HG03432 (cell line): ENCODE data around the gene MPP3.
"Not testable (repeated sequence)": the region's sequence is repeated elsewhere in the genome, so short reads cannot be mapped to it uniquely, and the experiment has no call there.

Experiments used
- ATAC-seq: cut with Tn5 transposase; IDR thresholded peaks from one replicate; pipeline ENCODE4 v1.9.1; 2021; ENCODE audit warnings: mild to moderate bottlenecking, moderate library complexity; ENCODE audit not compliant: unreplicated experiment

Gene MPP3

DNA sequence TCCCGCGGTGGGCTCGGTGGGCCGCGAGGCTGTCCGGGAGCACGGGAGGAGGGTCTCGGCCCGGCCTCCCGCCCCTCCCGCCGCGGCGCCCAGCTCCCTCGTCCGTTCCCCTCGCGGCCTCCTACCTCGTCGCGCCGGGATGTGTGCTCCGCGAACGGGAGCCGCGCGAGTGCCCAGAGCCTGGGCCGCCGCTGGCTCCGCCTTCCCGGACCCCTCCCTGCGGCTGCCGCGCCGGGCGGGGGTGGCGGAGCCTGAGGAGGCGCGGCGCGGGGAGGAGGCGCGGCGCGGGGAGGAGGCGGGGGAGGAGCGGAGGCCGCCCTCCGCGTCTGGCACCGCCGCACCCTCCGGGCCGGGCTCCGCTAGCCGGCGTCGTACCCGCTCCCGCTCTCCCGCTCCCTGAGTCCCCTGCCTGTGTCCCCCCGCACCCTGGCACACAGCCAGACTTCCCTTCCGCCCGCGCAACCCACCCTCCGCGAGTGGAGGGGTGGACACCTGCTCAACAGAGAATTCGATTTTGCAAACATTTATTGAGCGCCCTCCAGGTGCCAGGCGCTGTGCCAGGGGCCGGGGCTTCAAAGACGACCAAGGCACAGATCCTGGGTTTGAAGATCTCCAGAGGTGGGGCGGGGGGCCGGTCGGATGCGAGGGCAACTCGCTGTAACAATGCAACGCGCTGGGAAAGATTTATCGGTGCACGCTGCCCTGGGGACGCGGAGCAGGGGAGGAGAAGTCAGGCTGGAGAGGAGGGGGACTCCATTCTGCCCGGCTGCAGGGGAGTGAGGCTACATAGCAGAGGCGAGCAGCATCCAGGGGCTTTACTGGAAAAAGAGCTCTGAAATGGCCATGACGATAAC, at the start of gene MPP3:
TSS of gene MPP3 (minus strand) at position 171 of the 854 bp plus-strand sequence. CDS start 1,240 bp downstream, outside the sequence.
- ATAC-seq, result no peak

GRCh38 chr17:43881758-43882505, 49.0 kb upstream of the MPP3 start:
- ATAC-seq, result no peak

- ATAC-seq, result no peak
Measured at GRCh38 chr17:43881181-43881580, 48.2 kb upstream of the MPP3 start.

GRCh38 chr17:43880420-43880991, 47.6 kb upstream of the MPP3 start:
- no peak for ATAC-seq

GRCh38 chr17:43879723-43880419, 46.9 kb upstream of the MPP3 start:
- ATAC-seq, result no peak

- ATAC-seq, result no peak
Measured at GRCh38 chr17:43878260-43879175, 45.6 kb upstream of the MPP3 start.

GRCh38 chr17:43877451-43878155, 44.7 kb upstream of the MPP3 start:
- no peak for ATAC-seq

- no peak for ATAC-seq
Measured at GRCh38 chr17:43877031-43877430, 44.1 kb upstream of the MPP3 start.

GRCh38 chr17:43875476-43876147, 42.7 kb upstream of the MPP3 start:
- ATAC-seq, result no peak

DNA sequence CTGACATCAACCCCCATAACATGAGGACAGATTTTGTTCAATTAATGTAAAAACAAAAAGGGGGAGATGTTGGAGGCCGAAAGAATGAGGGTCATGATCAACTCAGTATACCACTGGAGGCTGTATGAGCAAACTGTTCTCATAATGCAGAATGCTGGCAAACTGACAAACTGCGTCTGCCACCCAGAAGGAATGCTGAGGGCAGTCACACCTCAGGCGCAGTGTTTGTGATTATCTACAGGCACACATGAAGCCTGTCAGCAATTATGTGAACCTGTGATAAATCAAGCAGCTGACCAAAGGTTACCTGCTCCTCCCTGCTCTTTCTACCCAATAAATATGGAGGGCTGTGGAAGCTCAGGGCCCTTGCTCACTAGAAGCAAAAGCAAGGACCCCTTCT, 41.3 kb upstream of the MPP3 start:
- no peak for ATAC-seq

GRCh38 chr17:43873815-43874214, 40.9 kb upstream of the MPP3 start:
- ATAC-seq, result no peak

DNA sequence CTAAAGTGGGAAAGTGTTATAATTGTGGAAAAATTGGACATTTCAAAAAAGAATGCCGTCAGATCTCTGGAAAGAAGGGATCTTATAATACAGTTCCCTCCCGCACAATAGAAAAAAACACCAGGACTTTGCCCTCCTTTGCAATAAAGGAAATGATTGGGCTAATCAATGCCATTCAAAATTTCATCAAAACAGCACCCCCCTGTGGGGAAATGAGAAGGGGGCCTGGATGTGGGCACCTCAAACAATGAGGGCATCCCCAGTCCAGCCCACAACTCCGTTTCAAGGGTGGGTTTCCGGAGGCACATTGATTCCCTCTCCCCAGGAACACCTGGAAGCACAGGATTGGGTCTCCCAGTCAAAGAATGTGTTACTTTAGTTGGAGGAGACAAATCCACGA, 40.1 kb upstream of the MPP3 start:
- ATAC-seq, result no peak

DNA sequence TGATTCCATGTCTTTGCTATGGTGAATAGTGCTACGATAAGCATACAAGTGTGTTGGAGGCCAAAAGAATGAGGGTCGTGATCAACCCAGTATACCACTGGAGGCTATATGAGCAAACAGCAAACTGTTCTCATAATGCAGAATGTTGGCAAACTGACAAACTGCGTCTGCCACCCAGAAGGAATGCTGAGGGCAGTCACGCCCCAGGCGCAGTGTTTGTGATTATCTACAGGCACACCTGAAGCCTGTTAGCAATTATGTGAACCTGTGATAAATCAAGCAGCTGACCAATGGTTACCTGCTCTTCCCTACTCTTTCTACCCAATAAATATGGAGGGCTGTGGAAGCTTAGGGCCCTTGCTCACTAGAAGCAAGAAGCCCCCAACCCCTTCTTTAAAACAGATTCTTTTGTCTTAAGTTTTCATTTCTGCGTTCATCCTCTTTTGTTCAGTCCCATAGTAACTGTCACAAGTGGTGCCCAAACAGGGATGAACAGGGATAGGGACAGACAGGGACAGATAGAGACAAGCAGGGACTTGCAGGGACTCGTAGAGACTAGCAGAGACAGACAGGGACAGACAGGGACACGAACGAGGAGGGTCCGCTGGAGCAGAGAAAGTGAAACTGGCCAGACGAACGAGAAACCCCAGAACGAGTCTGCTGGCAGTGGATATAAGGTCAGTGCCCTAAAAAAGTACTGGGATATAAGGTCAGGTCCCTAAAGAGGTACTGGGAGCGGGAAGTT, 39.2 kb upstream of the MPP3 start:
- ATAC-seq, result no peak

GRCh38 chr17:43869031-43869430, 36.1 kb upstream of the MPP3 start:
- ATAC-seq, result not testable (repeated sequence)

DNA sequence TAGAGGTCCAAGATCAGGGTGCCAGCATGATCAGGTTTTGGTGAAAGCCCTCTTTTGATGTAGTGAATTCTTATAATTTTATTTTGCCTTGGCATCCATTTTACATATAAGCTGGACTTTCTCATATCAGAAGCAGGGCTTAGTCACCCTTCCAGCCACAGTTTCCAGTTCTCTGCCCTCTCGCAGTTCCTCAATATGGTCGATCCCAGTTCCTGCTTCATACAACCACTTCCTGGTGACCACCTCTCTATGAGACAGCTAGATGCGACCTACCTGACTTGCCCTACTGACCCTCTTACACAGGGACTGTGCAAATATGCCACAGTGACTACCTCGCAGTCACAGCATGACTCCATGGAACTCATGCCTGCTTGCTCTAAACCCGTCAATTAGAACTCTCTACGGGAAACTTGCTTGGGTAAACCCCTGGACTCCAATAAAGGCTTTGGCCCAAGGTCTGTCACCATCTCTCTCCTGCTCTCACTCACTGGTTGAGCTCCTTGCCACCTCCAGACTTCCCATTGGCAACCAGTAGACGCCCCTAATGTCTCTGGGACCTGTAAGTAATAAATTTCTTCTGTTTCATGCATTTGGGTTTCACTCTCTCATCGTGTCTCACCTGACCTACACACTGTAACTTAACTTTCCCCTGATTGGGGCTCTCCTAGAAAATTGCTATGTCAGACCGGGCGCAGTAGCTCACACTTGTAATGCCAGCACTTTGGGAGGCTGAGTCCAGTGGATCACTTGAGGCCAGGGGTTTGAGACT, 35.5 kb upstream of the MPP3 start:
- ATAC-seq, result no peak

DNA sequence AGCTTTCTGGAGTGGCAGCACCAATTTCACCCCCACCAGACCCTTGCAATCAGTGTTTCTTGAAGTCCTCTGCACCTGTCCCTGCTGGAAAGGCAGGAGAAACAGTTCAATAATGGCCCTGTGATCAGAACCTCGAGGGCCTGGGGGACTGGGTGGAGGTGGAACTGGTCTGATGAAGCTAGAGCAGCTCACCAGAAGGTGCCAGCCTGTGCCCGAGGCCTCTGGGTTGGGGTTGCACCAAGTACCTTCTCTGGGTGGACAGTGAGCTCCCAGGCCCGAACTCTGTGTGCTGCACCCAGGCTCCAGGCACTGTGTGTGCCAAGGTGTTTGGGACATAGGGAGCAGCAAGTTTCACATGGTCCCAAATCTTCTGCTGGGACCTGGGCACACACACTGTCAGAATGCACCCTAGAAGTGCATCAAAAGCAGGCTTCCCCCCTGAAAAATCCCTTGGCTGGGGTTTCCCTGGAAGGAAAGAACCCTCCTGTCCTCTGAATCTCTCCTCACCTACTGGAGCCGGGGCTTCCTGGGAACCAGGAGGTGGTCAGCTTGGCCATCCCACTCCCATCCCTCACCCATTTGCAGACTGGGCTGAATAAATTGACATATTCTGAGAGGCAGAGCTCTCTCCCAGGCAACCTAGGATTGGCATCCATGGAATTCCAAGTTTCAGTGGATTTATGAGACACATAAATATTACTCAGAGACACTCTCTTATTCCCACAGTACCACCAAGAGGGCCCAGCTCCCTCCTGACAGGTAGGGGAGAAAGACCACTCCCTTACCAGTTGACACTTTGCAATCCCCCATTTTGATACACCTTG, 31.4 kb upstream of the MPP3 start:
- ATAC-seq, result no peak

DNA sequence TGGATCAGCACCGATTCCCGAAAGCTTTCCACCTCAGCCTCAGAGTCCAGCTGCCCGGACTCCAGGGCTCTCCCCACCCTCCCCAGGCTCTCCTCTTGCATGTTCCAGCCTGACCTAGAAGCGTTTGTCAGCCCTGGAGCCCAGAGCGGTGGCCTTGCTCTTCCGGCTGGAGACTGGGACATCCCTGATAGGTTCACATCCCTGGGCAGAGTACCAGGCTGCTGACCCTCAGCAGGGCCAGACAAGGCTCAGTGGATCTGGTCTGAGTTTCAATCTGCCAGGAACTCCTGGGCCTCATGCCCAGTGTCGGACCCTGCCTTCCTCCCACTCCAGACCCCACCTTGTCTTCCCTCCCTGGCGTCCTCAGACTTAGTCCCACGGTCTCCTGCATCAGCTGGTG, 29.0 kb upstream of the MPP3 start:
- no peak for ATAC-seq
